Stomach (tissue), 9 donors: ENCODE measurements around the gene DDAH1. TPM values are rescaled to one million over a fixed set of nuclear protein-coding genes. Genes with fewer than 3 reads are reported as not detected.

ENCODE experiments used
- DNase-seq, 2 donors: peaks; one replicate each; pipeline versions ENCODE4 v3.0.0 to v3.0.0-alpha.2; 2013 to 2019
- H3K27ac ChIP-seq, 5 donors: fragments of 200-600 bp in 4 of 5; sonication (generic) in 4 of 5; one replicate each; pipeline ENCODE4 v1.5.1; 2013 to 2019; ENCODE audit warnings: mild to moderate bottlenecking in 1 of 5, moderate library complexity in 1 of 5
- H3K27me3 ChIP-seq, 3 donors: fragments of 200-600 bp; sonication (generic); one replicate each; pipeline ENCODE4 v1.5.1; 2017 to 2019; ENCODE audit warnings: mixed run types in 1 of 3
- H3K36me3 ChIP-seq, 4 donors: fragments of 200-600 bp; sonication (generic); 1 replicate in 3 of 4; 2 replicates in 1 of 4; pipeline ENCODE4 v1.5.1; 2016 to 2019
- H3K4me1 ChIP-seq, 4 donors: fragments of 200-600 bp; sonication (generic); one replicate each; pipeline ENCODE4 v1.5.1; 2016 to 2019
- H3K4me3 ChIP-seq, 4 donors: fragments of 200-600 bp; sonication (generic) in 3 of 4; one replicate each; pipeline ENCODE4 v1.5.1; 2016 to 2019; ENCODE audit warnings: mild to moderate bottlenecking in 1 of 4
- H3K9me3 ChIP-seq, 4 donors: fragments of 200-600 bp; sonication (generic); one replicate each; pipeline ENCODE4 v1.5.1; 2016 to 2019
- EP300 ChIP-seq: sonication (generic); formaldehyde crosslinking; IDR thresholded peaks from one replicate; pipeline ENCODE4 v1.6.1; 2017; ENCODE audit warnings: antibody characterized with exemption
- POLR2A ChIP-seq, 4 donors: fragments of 450-650 bp; IDR thresholded peaks; one replicate each; pipeline ENCODE4 v1.6.1; 2016; ENCODE audit warnings: antibody characterized with exemption in 4 of 4, control low read depth in 2 of 4, mild to moderate bottlenecking in 1 of 4, moderate library complexity in 1 of 4
- POLR2AphosphoS5 ChIP-seq, 3 donors: sonication (generic); formaldehyde crosslinking; IDR thresholded peaks; one replicate each; pipeline ENCODE4 v1.6.1; 2016; ENCODE audit warnings: antibody characterized with exemption in 3 of 3
- WGBS, 5 donors: extraction: QIAGEN DNeasy Blood & Tissue Kit in 3 of 5; methylation state at CpG; one replicate each; pipeline versions ENCODE4 v1.1.5 to v1.1.7; 2013 to 2018; 5-methylcytosine and 5-hydroxymethylcytosine counted together
- intact Hi-C: fragments of 100-400 bp; cut with DNase I; formaldehyde crosslinking; loops from one replicate; pipeline ENCODE4 v1.15.1; 2023; ENCODE audit warnings: low total_unique reads
- polyA plus RNA-seq, 3 donors: library from polyadenylated mRNA; stranded (reverse); fragments of 200-250 nt; gene quantifications; one replicate each; pipeline ENCODE4 v1.2.3, GENCODE V29; 2013
- total RNA-seq, 5 donors: library from RNA; depleted of rRNA; stranded (reverse); fragments of >200 nt; gene quantifications; one replicate each; pipeline versions ENCODE4 v1.1.0 to v1.2.3, GENCODE V29; 2014 to 2016
- TF ChIP-seq, protein P1 (sequence below), 7 experiments: fragments of 450-650 bp in 4 of 7; fragments of 200-600 bp in 3 of 7; sonication (generic) in 3 of 7; IDR thresholded peaks; one replicate each; pipeline ENCODE4 v1.5.1; 2016 to 2019; ENCODE audit warnings: antibody characterized with exemption in 7 of 7, control low read depth in 2 of 7, mild to moderate bottlenecking in 1 of 7
- donor health status: healthy with polysubstance abuse.
- donor health status: Bipolar disorder and iron deficiency.
- donor health status: healthy.

DDAH1 gene
- total and polyA plus RNA-seq, 8 donors: 10.6 to 113 (median 42.3) TPM

DNA sequence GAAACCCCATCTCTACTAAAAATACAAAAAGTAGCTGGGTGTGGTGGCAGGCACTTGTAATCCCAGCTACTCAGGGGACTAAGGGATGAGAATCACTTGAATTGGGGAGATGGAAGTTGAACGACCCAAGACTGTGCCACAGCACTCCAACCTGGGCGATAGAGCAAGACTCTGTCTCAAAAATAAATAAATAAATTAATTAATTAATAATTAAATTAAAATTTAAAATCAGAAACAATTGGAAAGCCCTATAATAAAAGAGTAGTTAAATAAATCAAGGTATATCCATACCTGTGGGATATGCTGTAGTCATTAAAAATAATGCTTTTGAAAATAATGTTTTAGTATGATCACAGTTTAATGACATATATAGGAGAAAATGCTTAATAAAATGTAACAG lies 15.6 kb upstream of the DDAH1 start:
- 87 to 94% (median 92%) methylated on average over 2 of the region's 2 CpGs for WGBS, 5 donors

DNA sequence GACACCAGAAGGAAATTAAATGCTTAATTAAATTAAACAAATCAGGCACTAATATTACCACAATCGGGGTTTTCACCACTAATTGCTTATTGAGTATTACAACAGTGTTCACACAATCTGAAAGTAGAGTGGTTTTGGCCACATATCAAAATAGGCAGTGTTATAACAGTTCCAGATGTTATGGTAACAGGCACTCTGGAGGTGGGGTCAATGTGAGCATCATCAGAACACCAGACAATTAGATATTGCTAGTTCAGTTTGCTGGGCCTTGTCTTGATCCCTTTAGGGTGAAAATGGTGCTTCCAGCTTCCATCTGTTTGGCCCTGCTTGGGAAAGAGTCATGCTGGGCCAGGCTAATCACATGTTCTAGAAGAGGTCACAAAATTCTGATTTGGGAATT lies 14.5 kb upstream of the DDAH1 start:
- TF ChIP-seq, protein P1, sequence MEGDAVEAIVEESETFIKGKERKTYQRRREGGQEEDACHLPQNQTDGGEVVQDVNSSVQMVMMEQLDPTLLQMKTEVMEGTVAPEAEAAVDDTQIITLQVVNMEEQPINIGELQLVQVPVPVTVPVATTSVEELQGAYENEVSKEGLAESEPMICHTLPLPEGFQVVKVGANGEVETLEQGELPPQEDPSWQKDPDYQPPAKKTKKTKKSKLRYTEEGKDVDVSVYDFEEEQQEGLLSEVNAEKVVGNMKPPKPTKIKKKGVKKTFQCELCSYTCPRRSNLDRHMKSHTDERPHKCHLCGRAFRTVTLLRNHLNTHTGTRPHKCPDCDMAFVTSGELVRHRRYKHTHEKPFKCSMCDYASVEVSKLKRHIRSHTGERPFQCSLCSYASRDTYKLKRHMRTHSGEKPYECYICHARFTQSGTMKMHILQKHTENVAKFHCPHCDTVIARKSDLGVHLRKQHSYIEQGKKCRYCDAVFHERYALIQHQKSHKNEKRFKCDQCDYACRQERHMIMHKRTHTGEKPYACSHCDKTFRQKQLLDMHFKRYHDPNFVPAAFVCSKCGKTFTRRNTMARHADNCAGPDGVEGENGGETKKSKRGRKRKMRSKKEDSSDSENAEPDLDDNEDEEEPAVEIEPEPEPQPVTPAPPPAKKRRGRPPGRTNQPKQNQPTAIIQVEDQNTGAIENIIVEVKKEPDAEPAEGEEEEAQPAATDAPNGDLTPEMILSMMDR (IDR thresholded peaks at IDR 0.05): no peak
- TF ChIP-seq EP300 (no peak), POLR2A (IDR thresholded peaks at IDR 0.05) (no peak), POLR2AphosphoS5 (IDR thresholded peaks at IDR 0.05) (no peak)
- H3K36me3 ChIP-seq: no peaks in the 10 kb centered on the region
- intact Hi-C loops: no loop called here
- no peaks in the 10 kb centered on the region for H3K27me3 ChIP-seq
- H3K4me1 ChIP-seq: no peaks in the 10 kb centered on the region
- no peak for DNase-seq
- H3K4me3 ChIP-seq: no peak overlapping the region
- WGBS, 5 donors: 86 to 92% (median 88%) methylated on average over 1 of the region's 1 CpG
- no peak overlapping the region for H3K27ac ChIP-seq
- no peaks in the 10 kb centered on the region for H3K9me3 ChIP-seq

More for the DNA sequence above, 15.6 kb upstream of the DDAH1 start:
- intact Hi-C loops: no loop called here
- no peak overlapping the region for H3K4me3 ChIP-seq
- no peaks in the 10 kb centered on the region for H3K9me3 ChIP-seq
- TF ChIP-seq, protein P1 (IDR thresholded peaks at IDR 0.05): no peak
- TF ChIP-seq EP300: no peak
- no peak for TF ChIP-seq POLR2A (IDR thresholded peaks at IDR 0.05)
- no peak for TF ChIP-seq POLR2AphosphoS5 (IDR thresholded peaks at IDR 0.05)
- H3K36me3 ChIP-seq: no peaks in the 10 kb centered on the region
- H3K27me3 ChIP-seq: no peaks in the 10 kb centered on the region
- no peak overlapping the region for H3K27ac ChIP-seq
- DNase-seq: no peak
- H3K4me1 ChIP-seq: no peaks in the 10 kb centered on the region

DNA sequence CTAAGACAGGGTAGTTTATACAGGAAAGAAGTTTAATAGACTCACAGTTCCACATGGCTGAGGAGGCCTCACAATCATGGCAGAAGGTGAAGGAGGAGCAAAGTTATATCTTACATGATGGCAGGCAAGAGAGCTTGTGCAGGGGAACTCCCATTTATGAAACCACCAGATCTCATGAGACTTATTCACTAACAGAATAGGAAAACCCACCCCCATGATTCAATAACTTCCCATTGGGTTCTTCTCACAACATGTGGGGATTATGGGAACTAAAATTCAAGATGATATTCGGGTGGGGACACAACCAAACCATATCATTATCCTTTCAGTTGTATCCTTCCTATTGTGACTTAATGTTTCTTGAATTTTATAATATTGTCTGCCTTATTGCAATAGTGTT lies 13.4 kb upstream of the DDAH1 start:
- 70 to 85% (median 77%) methylated on average over 1 of the region's 1 CpG for WGBS, 5 donors
- intact Hi-C loops: no loop called here
- no peak for DNase-seq
- H3K27ac ChIP-seq: no peak overlapping the region
- no peaks in the 10 kb centered on the region for H3K27me3 ChIP-seq
- H3K9me3 ChIP-seq: no peaks in the 10 kb centered on the region
- no peak for TF ChIP-seq POLR2AphosphoS5 (IDR thresholded peaks at IDR 0.05)
- no peak for TF ChIP-seq POLR2A (IDR thresholded peaks at IDR 0.05)
- TF ChIP-seq, protein P1 (IDR thresholded peaks at IDR 0.05): no peak
- no peak for TF ChIP-seq EP300
- H3K4me1 ChIP-seq: no peaks in the 10 kb centered on the region
- no peak overlapping the region for H3K4me3 ChIP-seq
- no peaks in the 10 kb centered on the region for H3K36me3 ChIP-seq

DNA sequence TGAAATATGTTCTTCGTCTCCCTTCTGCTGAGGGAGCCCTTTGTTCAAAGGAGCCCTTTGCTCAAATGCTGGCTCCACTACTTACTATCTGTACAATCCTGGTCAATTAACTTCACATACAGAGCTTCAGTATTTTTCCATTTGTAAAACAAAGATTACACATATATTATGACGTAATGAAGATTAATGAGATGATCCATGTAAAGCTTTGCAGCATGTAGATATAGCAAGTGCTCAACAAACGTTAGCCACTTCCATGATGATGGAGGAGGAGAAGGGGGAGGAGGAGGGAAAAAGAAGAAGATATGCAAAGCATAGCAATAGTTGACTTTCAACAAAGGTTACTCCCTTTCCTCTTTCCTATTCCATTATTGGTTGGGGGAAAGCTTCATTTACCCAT lies 10.1 kb upstream of the DDAH1 start:
- Histone ChIP-seq H3K4me3 (no peak overlapping the region), H3K27ac (no peak overlapping the region), H3K4me1 (no peaks in the 10 kb centered on the region), H3K36me3 (no peaks in the 10 kb centered on the region), H3K27me3 (no peaks in the 10 kb centered on the region), H3K9me3 (no peaks in the 10 kb centered on the region)
- TF ChIP-seq POLR2A (IDR thresholded peaks at IDR 0.05) (no peak), POLR2AphosphoS5 (IDR thresholded peaks at IDR 0.05) (no peak), EP300 (no peak)
- TF ChIP-seq, protein P1 (IDR thresholded peaks at IDR 0.05): no peak
- no peak for DNase-seq
- intact Hi-C loops: no loop called here
- 77 to 87% (median 81%) methylated on average over 3 of the region's 3 CpGs for WGBS, 5 donors
